Kidney (tissue), 14 donors: ENCODE results near the gene TIMM10. TPM values are rescaled to one million over a fixed set of nuclear protein-coding genes. Genes with fewer than 3 reads are reported as not detected.

Experiments used
- DNase-seq, 5 donors: peaks; one replicate each; pipeline ENCODE4 v3.0.0-alpha.2; 2013 to 2020
- FAIRE-seq: peaks from 2 replicates; lab custom pipeline; 2012; peaks lifted over from hg19 to GRCh38; lab: Jason Lieb, UNC
- H3K27ac ChIP-seq, 2 donors: one replicate each; pipeline ENCODE4 v1.7.0; 2013; ENCODE audit warnings: low read depth in 2 of 2, low read length in 2 of 2, inconsistent platforms in 1 of 2
- H3K27me3 ChIP-seq: one replicate; pipeline ENCODE4 v1.7.1; 2013; ENCODE audit warnings: low read length, inconsistent platforms; ENCODE audit not compliant: control insufficient read depth, insufficient read depth
- H3K36me3 ChIP-seq, 3 donors: one replicate each; pipeline versions ENCODE4 v1.7.0 to v1.7.1; 2013; ENCODE audit warnings: low read length in 3 of 3, control low read depth in 1 of 3, inconsistent platforms in 1 of 3; ENCODE audit not compliant: insufficient read depth in 3 of 3, control insufficient read depth in 2 of 3
- H3K4me1 ChIP-seq, 3 donors: one replicate each; pipeline versions ENCODE4 v1.7.0 to v1.7.1; 2013; ENCODE audit warnings: low read length in 3 of 3, inconsistent platforms in 1 of 3, low read depth in 1 of 3; ENCODE audit not compliant: control insufficient read depth in 2 of 3, insufficient read depth in 2 of 3
- H3K4me3 ChIP-seq, 3 donors: one replicate each; pipeline versions ENCODE4 v1.7.0 to v1.8.1; 2013; ENCODE audit warnings: low read length in 3 of 3, control low read depth in 1 of 3, inconsistent platforms in 1 of 3
- H3K9ac ChIP-seq, 3 donors: one replicate each; pipeline versions ENCODE4 v1.7.0 to v1.7.1; 2013; ENCODE audit warnings: low read length in 3 of 3, control low read depth in 1 of 3, inconsistent platforms in 1 of 3
- H3K9me3 ChIP-seq, 3 donors: one replicate each; pipeline versions ENCODE4 v1.7.0 to v1.7.1; 2013; ENCODE audit warnings: low read length in 3 of 3, control low read depth in 1 of 3, inconsistent platforms in 1 of 3; ENCODE audit not compliant: control insufficient read depth in 2 of 3, insufficient read depth in 1 of 3
- intact Hi-C: fragments of 100-400 bp; cut with DNase I; formaldehyde crosslinking; loops from one replicate; pipeline ENCODE4 v1.11.1; 2022
- polyA plus RNA-seq: library from polyadenylated mRNA; stranded (reverse); fragments of 350-450 nt; fragmentation: Illumina TruSeq; extraction: RNeasy Lipid Tissue Mini Kit (QIAGEN cat#74804); gene quantifications from one replicate; pipeline ENCODE4 v1.2.3, GENCODE V29; 2014; ENCODE audit warnings: low read depth, low replicate concordance; ENCODE audit not compliant: insufficient read depth
- total RNA-seq: library from RNA; stranded (reverse); fragmentation: NEBNext Ultra II Directional; extraction: Animal tissue kit (Norgen Biotek cat#: 25700); gene quantifications from one replicate; pipeline ENCODE4 v1.2.1, GENCODE V29; 2021
- TF ChIP-seq, protein P1 (sequence below): IDR thresholded peaks from 3 replicates; pipeline ENCODE4 v1.5.1; 2012; ENCODE audit warnings: mild to moderate bottlenecking, moderate library complexity, borderline replicate concordance; ENCODE audit not compliant: insufficient read depth; ENCODE audit errors: extremely low read depth
- donor health status: control.
- donor health status: control.
- donor health status: control.
- donor health status: control.
- donor health status: control.
- donor health status: DM: yes; HTN: yes; CAD: no.
- donor health status: Normal renal cell carcinoma (clear cell type).

Gene TIMM10
- total and polyA plus RNA-seq, 2 donors from 2014 or later, result 38.6 to 174 TPM

DNA sequence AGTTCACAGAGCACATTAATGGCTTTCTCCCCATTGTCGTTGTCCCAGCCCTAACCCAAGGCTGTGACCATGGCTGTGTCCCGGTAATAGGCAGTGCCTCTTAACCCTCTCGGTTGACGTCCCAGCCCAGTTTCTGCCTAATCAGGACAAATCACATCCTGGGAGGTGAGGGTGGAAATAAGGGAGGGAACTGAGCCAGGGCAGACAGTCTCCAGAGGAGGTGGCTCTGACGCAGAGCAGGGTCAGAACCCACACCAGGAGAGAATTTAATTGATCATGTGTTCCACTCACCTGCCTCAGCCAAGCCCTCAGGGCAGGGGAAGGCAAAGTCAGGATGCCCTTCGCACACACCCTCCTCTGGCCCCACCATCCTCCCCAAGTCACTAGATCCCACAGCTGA is 32.0 kb downstream of the TIMM10 start:
- TF ChIP-seq, protein P1, sequence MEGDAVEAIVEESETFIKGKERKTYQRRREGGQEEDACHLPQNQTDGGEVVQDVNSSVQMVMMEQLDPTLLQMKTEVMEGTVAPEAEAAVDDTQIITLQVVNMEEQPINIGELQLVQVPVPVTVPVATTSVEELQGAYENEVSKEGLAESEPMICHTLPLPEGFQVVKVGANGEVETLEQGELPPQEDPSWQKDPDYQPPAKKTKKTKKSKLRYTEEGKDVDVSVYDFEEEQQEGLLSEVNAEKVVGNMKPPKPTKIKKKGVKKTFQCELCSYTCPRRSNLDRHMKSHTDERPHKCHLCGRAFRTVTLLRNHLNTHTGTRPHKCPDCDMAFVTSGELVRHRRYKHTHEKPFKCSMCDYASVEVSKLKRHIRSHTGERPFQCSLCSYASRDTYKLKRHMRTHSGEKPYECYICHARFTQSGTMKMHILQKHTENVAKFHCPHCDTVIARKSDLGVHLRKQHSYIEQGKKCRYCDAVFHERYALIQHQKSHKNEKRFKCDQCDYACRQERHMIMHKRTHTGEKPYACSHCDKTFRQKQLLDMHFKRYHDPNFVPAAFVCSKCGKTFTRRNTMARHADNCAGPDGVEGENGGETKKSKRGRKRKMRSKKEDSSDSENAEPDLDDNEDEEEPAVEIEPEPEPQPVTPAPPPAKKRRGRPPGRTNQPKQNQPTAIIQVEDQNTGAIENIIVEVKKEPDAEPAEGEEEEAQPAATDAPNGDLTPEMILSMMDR, result no peak
- Histone ChIP-seq H3K27me3 (no peaks in the 10 kb centered on the region), H3K4me1 (peaks cover 0 to 16% (median 12%) of the 10 kb centered on the region in 3 donors), H3K36me3 (no peaks in the 10 kb centered on the region), H3K9ac (no peak overlapping the region), H3K4me3 (no peak overlapping the region), H3K27ac (no peak overlapping the region), H3K9me3 (no peaks in the 10 kb centered on the region)
- intact Hi-C loops, result no loop called here
- no peak for FAIRE-seq
- DNase-seq, result no peak

GRCh38 chr11:57497303-57498247 is 33.0 kb downstream of the TIMM10 start:
- FAIRE-seq (no peak), DNase-seq (no peak)
- intact Hi-C loops, result no loop called here
- Histone ChIP-seq H3K9me3 (no peaks in the 10 kb centered on the region), H3K9ac (no peak overlapping the region), H3K27me3 (no peaks in the 10 kb centered on the region), H3K27ac (no peak overlapping the region), H3K4me1 (peaks cover 0 to 16% (median 12%) of the 10 kb centered on the region in 3 donors), H3K4me3 (no peak overlapping the region), H3K36me3 (no peaks in the 10 kb centered on the region)
- TF ChIP-seq, protein P1, result no peak

DNA sequence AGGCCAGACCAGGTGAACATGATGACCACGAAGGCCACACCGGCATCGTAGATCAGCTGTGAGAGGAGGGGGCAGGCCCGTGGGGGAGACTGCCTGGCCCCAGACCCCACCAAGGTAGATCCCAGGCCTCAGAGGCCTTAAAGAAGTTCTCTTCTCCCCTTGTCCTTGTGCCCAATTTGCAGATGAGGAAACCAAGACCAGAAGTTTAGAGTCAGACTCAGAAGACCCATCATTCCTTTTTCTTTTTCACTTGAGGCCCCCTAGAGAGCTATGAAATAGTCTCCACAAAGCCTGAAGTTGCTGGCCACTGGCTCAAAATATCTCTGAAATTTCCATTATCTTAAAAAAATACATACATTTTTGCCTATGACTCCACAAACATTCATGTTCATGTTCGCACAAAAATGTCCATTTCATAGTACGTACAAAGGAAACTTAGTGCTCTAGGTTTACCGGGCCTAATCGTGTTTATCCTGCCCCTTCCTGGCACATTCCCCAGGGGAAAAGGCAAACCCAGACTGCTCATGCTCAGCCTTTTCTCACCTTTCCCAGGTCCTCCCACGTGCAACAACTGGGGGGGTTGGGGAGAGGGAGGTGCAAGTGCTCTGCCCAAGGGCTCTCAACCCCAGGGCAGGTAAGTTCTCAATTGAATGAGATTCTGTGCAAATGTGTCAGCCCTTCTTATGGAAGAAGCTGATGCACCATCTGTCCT is 34.3 kb downstream of the TIMM10 start:
- no peaks in the 10 kb centered on the region for H3K9me3 ChIP-seq
- H3K9ac ChIP-seq, result no peak overlapping the region
- peaks cover 0 to 12% (median 11%) of the 10 kb centered on the region in 3 donors for H3K4me1 ChIP-seq
- TF ChIP-seq, protein P1, result no peak
- no peak overlapping the region for H3K27ac ChIP-seq
- no peak for FAIRE-seq
- H3K4me3 ChIP-seq, result no peak overlapping the region
- no peaks in the 10 kb centered on the region for H3K27me3 ChIP-seq
- no peaks in the 10 kb centered on the region for H3K36me3 ChIP-seq
- peak in 1 of 5 donors; percentile 8 for DNase-seq
- intact Hi-C loops, result no loop called here
